K562 (cell line): ENCODE data around the gene SLC19A1. TPM values are rescaled to one million over a fixed set of nuclear protein-coding genes. Genes with fewer than 3 reads are reported as not detected.

Experiments used
- ATAC-seq: fragments of 200-7000 bp; cut with Tn5 transposase; 3 replicates; pipeline ENCODE4 v1.9.1; 2020; ENCODE audit warnings: moderate library complexity
- BruUV-seq: library from RNA; stranded (reverse); fragments of 400-500 nt; replicated peaks from 2 replicates; lab custom pipeline; 2021; lab: Mats Ljungman, UMichigan
- CTCF ChIA-PET: fragments of 300-600 bp; formaldehyde crosslinking; extraction: SDS; loops from one replicate; lab custom pipeline; 2021; ENCODE audit warnings: low intra/inter-chr PET ratio; lab: Yijun Ruan, JAX
- POLR2A ChIA-PET: fragments of 300-600, 350-650 bp; sonication (Branson Sonifier 250); formaldehyde crosslinking; extraction: SDS; loops from one replicate; lab custom pipeline; 2021; ENCODE audit warnings: antibody characterized with exemption, inconsistent platforms; lab: Yijun Ruan, JAX
- DNase-seq, 4 experiments: peaks; one replicate each; pipeline versions ENCODE4 v3.0.0 to v3.0.0-alpha.2; 2011 to 2018; ENCODE audit warnings: low spot score in 3 of 4, mixed read lengths in 3 of 4; ENCODE audit errors: extremely low read depth in 1 of 4
- FAIRE-seq: peaks from 2 replicates; lab custom pipeline; 2011; peaks lifted over from hg19 to GRCh38; lab: Jason Lieb, UNC
- H2AFZ ChIP-seq: 2 replicates; pipeline ENCODE4 v1.6.0; 2011; ENCODE audit warnings: low read depth, low read length, control low read depth, inconsistent platforms
- H3K27ac ChIP-seq: fragments of 200-600 bp; 3 replicates; pipeline ENCODE4 v1.8.0; 2011; ENCODE audit warnings: low read depth, mild to moderate bottlenecking, control low read depth, inconsistent platforms, low read length, moderate library complexity, mixed read lengths; ENCODE audit errors: extremely low read depth
- H3K27me3 ChIP-seq, 2 experiments: fragments of 300-600 bp in 1 of 2; 2 replicates in 1 of 2; 3 replicates in 1 of 2; pipeline versions ENCODE4 v1.6.0 to v1.8.0; 2011; ENCODE audit warnings: inconsistent platforms in 2 of 2, low read length in 2 of 2, mild to moderate bottlenecking in 1 of 2, mixed read lengths in 1 of 2, moderate library complexity in 1 of 2; ENCODE audit not compliant: control insufficient read depth in 2 of 2, insufficient read depth in 2 of 2
- H3K36me3 ChIP-seq: fragments of 300-600 bp; 3 replicates; pipeline ENCODE4 v1.8.0; 2011; ENCODE audit warnings: mild to moderate bottlenecking, low read length, inconsistent platforms; ENCODE audit not compliant: control insufficient read depth, insufficient read depth
- H3K4me1 ChIP-seq, 2 experiments: fragments of 200-600 bp in 1 of 2; replicated peaks in 1 of 2; 2 replicates in 1 of 2; 3 replicates in 1 of 2; pipeline versions ENCODE4 v1.5.1 to v1.8.0; 2011; ENCODE audit warnings: inconsistent platforms in 2 of 2, low read length in 2 of 2, mild to moderate bottlenecking in 1 of 2, mixed read lengths in 1 of 2, moderate library complexity in 1 of 2; ENCODE audit not compliant: control insufficient read depth in 2 of 2, insufficient read depth in 2 of 2
- H3K4me2 ChIP-seq: 2 replicates; pipeline ENCODE4 v1.6.1; 2011; ENCODE audit warnings: low read length, control low read depth, inconsistent platforms, mixed read lengths; ENCODE audit not compliant: insufficient read depth
- H3K4me3 ChIP-seq: fragments of 200-600 bp; sonication (generic), shearing (Covaris generic); 2 replicates; pipeline ENCODE4 v1.5.1; 2016; ENCODE audit warnings: control low read depth, inconsistent platforms
- H3K79me2 ChIP-seq: fragments of 200-600 bp; 3 replicates; pipeline ENCODE4 v1.8.0; 2011; ENCODE audit warnings: low read length, inconsistent platforms; ENCODE audit not compliant: control insufficient read depth, insufficient read depth
- H3K9ac ChIP-seq, 2 experiments: 2 replicates each; pipeline versions ENCODE4 v1.6.0 to v1.6.1; 2011; ENCODE audit warnings: low read depth in 2 of 2, low read length in 2 of 2, control low read depth in 1 of 2, inconsistent platforms in 1 of 2, mild to moderate bottlenecking in 1 of 2, mixed read lengths in 1 of 2; ENCODE audit not compliant: insufficient read depth in 1 of 2
- H3K9me1 ChIP-seq: one replicate; pipeline ENCODE4 v1.6.0; 2011; ENCODE audit warnings: inconsistent platforms, mild to moderate bottlenecking, low read length, moderate library complexity; ENCODE audit not compliant: control insufficient read depth, insufficient read depth
- H3K9me3 ChIP-seq: replicated peaks from 2 replicates; pipeline ENCODE4 v1.5.1; 2011; ENCODE audit warnings: low read depth, low read length, inconsistent platforms; ENCODE audit not compliant: control insufficient read depth, insufficient read depth
- H4K20me1 ChIP-seq: replicated peaks from 2 replicates; pipeline ENCODE4 v1.6.1; 2011; ENCODE audit warnings: low read length, inconsistent platforms, mixed read lengths; ENCODE audit not compliant: control insufficient read depth, insufficient read depth
- PKNOX1 ChIP-seq: fragments of 450-650 bp; IDR thresholded peaks from 2 replicates; pipeline ENCODE4 v1.6.1; 2016
- PRDM10 ChIP-seq: fragments of 450-650 bp; IDR thresholded peaks from 2 replicates; pipeline ENCODE4 v1.6.1; 2018; ENCODE audit not compliant: partially characterized antibody
- RB1 ChIP-seq: fragments of 450-650 bp; IDR thresholded peaks from 2 replicates; pipeline ENCODE4 v1.6.1; 2017; ENCODE audit warnings: low read depth, mild to moderate bottlenecking
- SMAD4 ChIP-seq: fragments of 250-450 bp; sonication (Bioruptor Pico); conservative IDR thresholded peaks from 2 replicates; pipeline ENCODE4 v1.8.0; 2021; ENCODE audit warnings: inconsistent platforms, mild to moderate bottlenecking, moderate library complexity
- ZNF280A ChIP-seq: fragments of 450-650 bp; IDR thresholded peaks from 2 replicates; pipeline ENCODE4 v1.6.1; 2018; ENCODE audit warnings: mild to moderate bottlenecking, low read depth; ENCODE audit not compliant: partially characterized antibody
- ZNF764 ChIP-seq: fragments of 250-450 bp; sonication (Bioruptor Pico); IDR thresholded peaks from 2 replicates; pipeline ENCODE4 v1.4.0; 2020; ENCODE audit warnings: low read depth, mild to moderate bottlenecking, moderate library complexity
- WGBS: fragments of 100-300 bp; shearing (Covaris generic); methylation state at CpG from one replicate; pipeline ENCODE4 v1.1.6; 2016; ENCODE audit warnings: low coverage, mixed read lengths; ENCODE audit not compliant: insufficient coverage; ENCODE audit errors: missing lambda C conversion rate; 5-methylcytosine and 5-hydroxymethylcytosine counted together
- in situ Hi-C: fragments of 300-500 bp; cut with MboI; formaldehyde crosslinking; loops from 4 replicates; pipeline ENCODE4 v1.15.0; 2018; ENCODE audit warnings: inconsistent platforms, mixed read lengths
- intact Hi-C: fragments of 100-400 bp; cut with micrococcal nuclease; formaldehyde crosslinking; loops from 2 replicates; pipeline ENCODE4 v1.14.2; 2022
- polyA plus RNA-seq, 8 experiments: library from polyadenylated mRNA; depleted of rRNA in 4 of 8; stranded (reverse) in 5 of 8; unstranded in 3 of 8; fragments of >200 nt; fragmentation: Nextera tagmentation in 2 of 8; fragmentation: Illumina TruSeq in 1 of 8; extraction: Ambion mirVana in 2 of 8; extraction: Trizol in 1 of 8; gene quantifications; 2 replicates each; pipeline versions ENCODE4 v1.2.1 to v1.2.3, GENCODE V29; 2011 to 2014; ENCODE audit warnings: inconsistent platforms in 1 of 8, missing spikeins in 1 of 8
- total RNA-seq, 7 experiments: library from RNA; depleted of rRNA in 6 of 7; stranded (reverse); fragments of >200 nt in 6 of 7; fragmentation: Illumina TruSeq in 2 of 7; extraction: Trizol in 2 of 7; gene quantifications; 2 replicates each; pipeline versions ENCODE4 v1.2.1 to v1.2.3, GENCODE V29; 2011 to 2021; ENCODE audit warnings: low replicate concordance in 1 of 7

The SLC19A1 gene
- total and polyA plus RNA-seq, 9 of the 15 experiments (the other 6 are each of a cell fraction or from before 2014, with no cell fraction given), result 0.65 to 88.7 (median 12.0) TPM

GRCh38 chr21:45548711-45549491 is 6.7 kb upstream of the SLC19A1 start (continued):
- TF ChIP-seq PRDM10, result peak; percentile 77

GRCh38 chr21:45547545-45547900 is 5.3 kb upstream of the SLC19A1 start:
- Histone ChIP-seq H3K27ac (no peak overlapping the region), H3K79me2 (no peaks in the 10 kb centered on the region), H3K36me3 (no peaks in the 10 kb centered on the region), H3K9ac (no peak overlapping the region), H3K4me1 (peaks cover 13 to 53% of the 10 kb centered on the region in 2 experiments; a peak in 4 of 5 replicates), H3K9me3 (no peaks in the 10 kb centered on the region), H3K27me3 (peaks cover 4 to 13% of the 10 kb centered on the region in 2 experiments; a peak in 4 of 5 replicates), H3K9me1 (no peaks in the 10 kb centered on the region), H2AFZ (no peak overlapping the region), H3K4me3 (no peak overlapping the region), H4K20me1 (no peaks in the 10 kb centered on the region), H3K4me2 (no peak overlapping the region)
- ChIA-PET CTCF (no interaction called here), POLR2A (interaction anchor here (0.7 to 1.2 kb wide), 2 partner anchors 9 to 50 kb away, joined by 4 read pairs; no protein-coding TSS in a partner anchor)
- WGBS, result 14% methylated on average over 3 of the region's 3 CpGs
- intact Hi-C loops, result no loop called here
- peak; percentile 55 for FAIRE-seq
- in situ Hi-C loops, result no loop called here
- DNase-seq, result no peak
- no peak for ATAC-seq
- no TSS peak for BruUV-seq
- TF ChIP-seq SMAD4 (CRISPR knock-in tag), result no peak
- TF ChIP-seq PKNOX1, result no peak
- no peak for TF ChIP-seq RB1
- TF ChIP-seq ZNF764 (CRISPR knock-in tag), result no peak
- TF ChIP-seq ZNF280A, result no peak
